ENCODE results near the gene RWDD3. TPM values are rescaled to one million over a fixed set of nuclear protein-coding genes. Genes with fewer than 3 reads are reported as not detected.

Gene RWDD3, protein sequence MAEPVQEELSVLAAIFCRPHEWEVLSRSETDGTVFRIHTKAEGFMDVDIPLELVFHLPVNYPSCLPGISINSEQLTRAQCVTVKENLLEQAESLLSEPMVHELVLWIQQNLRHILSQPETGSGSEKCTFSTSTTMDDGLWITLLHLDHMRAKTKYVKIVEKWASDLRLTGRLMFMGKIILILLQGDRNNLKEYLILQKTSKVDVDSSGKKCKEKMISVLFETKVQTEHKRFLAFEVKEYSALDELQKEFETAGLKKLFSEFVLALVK
- total RNA-seq (2022; extraction: Qiagen RNA extraction), result 8.6 to 11.1 TPM (median 9.0 TPM) in 5 replicates

GRCh38 chr1:95233737-95234500, at the start of gene RWDD3:
Gene RWDD3, plus strand, starts transcription at chr1:95234210. Its CDS starts 21 bp downstream, at chr1:95234231.

Other genes starting within 250 kb of the RWDD3 start
- 3.5 to 8.0 TPM (median 6.1 TPM) in 5 replicates for gene ALG14, start 161.3 kb upstream of the RWDD3 start, total RNA-seq (2022; extraction: Qiagen RNA extraction)
- 5.1 to 12.4 TPM (median 10.1 TPM) in 5 replicates for gene TLCD4, start 116.9 kb upstream of the RWDD3 start, total RNA-seq (2022; extraction: Qiagen RNA extraction)